Liver (tissue), 9 donors: ENCODE results near the gene COA1. TPM values are rescaled to one million over a fixed set of nuclear protein-coding genes. Genes with fewer than 3 reads are reported as not detected.

Experiments
- DNase-seq: peaks from one replicate; pipeline ENCODE4 v3.0.0-alpha.2; 2017; ENCODE audit warnings: low spot score
- H3K27ac ChIP-seq, 2 donors: one replicate each; pipeline ENCODE4 v1.7.0; 2013; ENCODE audit warnings: inconsistent platforms in 2 of 2, low read length in 2 of 2, control low read depth in 1 of 2, low read depth in 1 of 2, mild to moderate bottlenecking in 1 of 2
- H3K27me3 ChIP-seq, 4 donors: one replicate each; pipeline versions ENCODE4 v1.6.1 to v1.7.0; 2013; ENCODE audit warnings: low read length in 3 of 4, inconsistent platforms in 1 of 4, mild to moderate bottlenecking in 1 of 4, moderate library complexity in 1 of 4; ENCODE audit not compliant: control insufficient read depth in 4 of 4, insufficient read depth in 4 of 4
- H3K36me3 ChIP-seq, 4 donors: one replicate each; pipeline versions ENCODE4 v1.6.1 to v1.7.0; 2013; ENCODE audit warnings: low read length in 3 of 4, mild to moderate bottlenecking in 3 of 4, low read depth in 1 of 4, moderate library complexity in 1 of 4; ENCODE audit not compliant: control insufficient read depth in 4 of 4, insufficient read depth in 3 of 4
- H3K4me1 ChIP-seq, 4 donors: one replicate each; pipeline versions ENCODE4 v1.6.1 to v1.7.0; 2013; ENCODE audit warnings: low read length in 3 of 4, mild to moderate bottlenecking in 3 of 4, moderate library complexity in 1 of 4; ENCODE audit not compliant: control insufficient read depth in 4 of 4, insufficient read depth in 4 of 4
- H3K4me3 ChIP-seq, 3 donors: one replicate each; pipeline versions ENCODE4 v1.6.1 to v1.7.0; 2013; ENCODE audit warnings: low read length in 3 of 3, control low read depth in 1 of 3, low read depth in 1 of 3, mild to moderate bottlenecking in 1 of 3
- H3K9ac ChIP-seq, 2 donors: one replicate each; pipeline ENCODE4 v1.7.0; 2013; ENCODE audit warnings: low read length in 2 of 2, mild to moderate bottlenecking in 2 of 2, moderate library complexity in 2 of 2, control low read depth in 1 of 2, low read depth in 1 of 2
- H3K9me3 ChIP-seq, 4 donors: one replicate each; pipeline versions ENCODE4 v1.6.1 to v1.7.0; 2013; ENCODE audit warnings: low read length in 3 of 4; ENCODE audit not compliant: control insufficient read depth in 4 of 4
- ATF3 ChIP-seq: IDR thresholded peaks from 2 replicates; pipeline ENCODE4 v1.6.1; 2016; ENCODE audit warnings: antibody characterized with exemption
- CTCF ChIP-seq: fragments of 150-350 bp; IDR thresholded peaks from 2 replicates; pipeline ENCODE4 v1.5.1; 2017; ENCODE audit warnings: improper control_type of control experiment, low read depth, low read length; ENCODE audit not compliant: missing input control
- EGR1 ChIP-seq, 2 donors: IDR thresholded peaks; 2 replicates each; pipeline ENCODE4 v1.6.1; 2016 to 2018; ENCODE audit warnings: antibody characterized with exemption in 2 of 2, low read depth in 2 of 2
- FOXA1 ChIP-seq: IDR thresholded peaks from 2 replicates; pipeline ENCODE4 v1.6.1; 2016; ENCODE audit warnings: antibody characterized with exemption
- FOXA2 ChIP-seq: IDR thresholded peaks from 2 replicates; pipeline ENCODE4 v1.6.1; 2016; ENCODE audit warnings: antibody characterized with exemption
- HNF4G ChIP-seq: IDR thresholded peaks from 2 replicates; pipeline ENCODE4 v1.6.1; 2016; ENCODE audit warnings: antibody characterized with exemption
- JUND ChIP-seq, 2 donors: IDR thresholded peaks; 2 replicates each; pipeline ENCODE4 v1.6.1; 2016; ENCODE audit warnings: antibody characterized with exemption in 2 of 2
- MAX ChIP-seq: IDR thresholded peaks from 2 replicates; pipeline ENCODE4 v1.6.1; 2016; ENCODE audit warnings: antibody characterized with exemption
- NR2F2 ChIP-seq: IDR thresholded peaks from 2 replicates; pipeline ENCODE4 v1.6.1; 2016; ENCODE audit warnings: antibody characterized with exemption
- REST ChIP-seq: IDR thresholded peaks from 2 replicates; pipeline ENCODE4 v1.6.1; 2016; ENCODE audit warnings: antibody characterized with exemption, mild to moderate bottlenecking
- RXRA ChIP-seq, 2 donors: IDR thresholded peaks; 2 replicates each; pipeline ENCODE4 v1.6.1; 2017 to 2018; ENCODE audit warnings: antibody characterized with exemption in 2 of 2, mild to moderate bottlenecking in 1 of 2
- SP1 ChIP-seq: IDR thresholded peaks from 2 replicates; pipeline ENCODE4 v1.6.1; 2018; ENCODE audit warnings: antibody characterized with exemption, mild to moderate bottlenecking
- YY1 ChIP-seq: IDR thresholded peaks from 2 replicates; pipeline ENCODE4 v1.6.1; 2016; ENCODE audit warnings: antibody characterized with exemption, mild to moderate bottlenecking
- WGBS: extraction: QIAGEN DNeasy Blood & Tissue Kit; methylation state at CpG from one replicate; pipeline ENCODE4 v1.1.7; 2013; 5-methylcytosine and 5-hydroxymethylcytosine counted together
- polyA plus RNA-seq, 2 donors: library from polyadenylated mRNA; stranded (reverse) in 1 of 2; unstranded in 1 of 2; fragments of 200-250 nt in 1 of 2; fragments of >200 nt in 1 of 2; fragmentation: Nextera tagmentation in 1 of 2; extraction: Ambion mirVana in 1 of 2; gene quantifications; one replicate each; pipeline versions ENCODE4 v1.2.1 to v1.2.3, GENCODE V29; 2013 to 2015
- total RNA-seq, 2 donors: library from RNA; depleted of rRNA; stranded (reverse); fragments of >200 nt; gene quantifications; one replicate each; pipeline ENCODE4 v1.2.3, GENCODE V29; 2014
- donor health status: healthy.
- donor health status: healthy.
- donor health status: healthy.
- donor health status: healthy.
- donor health status: healthy.

Gene COA1
- total and polyA plus RNA-seq, 4 donors: 16.6 to 37.8 (median 29.4) TPM

GRCh38 chr7:43621729-43622448 is 107.4 kb downstream of the COA1 start:
- no peak for DNase-seq
- no peak overlapping the region for H3K9ac ChIP-seq
- no peaks in the 10 kb centered on the region for H3K9me3 ChIP-seq
- H3K4me1 ChIP-seq: no peaks in the 10 kb centered on the region
- H3K4me3 ChIP-seq: no peak overlapping the region
- WGBS: 87% methylated on average over 5 of the region's 5 CpGs
- peaks cover 0 to 6% (median 3%) of the 10 kb centered on the region in 4 donors for H3K36me3 ChIP-seq
- no peaks in the 10 kb centered on the region for H3K27me3 ChIP-seq
- TF ChIP-seq FOXA2 (no peak), HNF4G (no peak), REST (no peak), ATF3 (no peak), FOXA1 (no peak), RXRA (IDR thresholded peaks at IDR 0.05) (no peak), MAX (no peak)
- no peak overlapping the region for H3K27ac ChIP-seq

GRCh38 chr7:43619213-43620012 is 109.9 kb downstream of the COA1 start:
- TF ChIP-seq NR2F2: no peak
- no peak for TF ChIP-seq YY1
- TF ChIP-seq JUND (IDR thresholded peaks at IDR 0.05): no peak
- no peak for TF ChIP-seq FOXA1
- TF ChIP-seq FOXA2: no peak
- no peak for TF ChIP-seq SP1
- no peak for TF ChIP-seq REST
- no peak for TF ChIP-seq CTCF
- TF ChIP-seq EGR1 (IDR thresholded peaks at IDR 0.05; ENCODE audit: low read depth in 2 of 2): no peak
- TF ChIP-seq RXRA (IDR thresholded peaks at IDR 0.05): no peak
- no peak for TF ChIP-seq MAX
- no peak for TF ChIP-seq HNF4G
- H3K9ac ChIP-seq: no peak overlapping the region
- WGBS: 91% methylated on average over 4 of the region's 4 CpGs
- H3K36me3 ChIP-seq: peaks cover 0 to 7% (median 2%) of the 10 kb centered on the region in 4 donors
- H3K27ac ChIP-seq: no peak overlapping the region
- H3K4me1 ChIP-seq: no peaks in the 10 kb centered on the region
- DNase-seq: no peak
- H3K9me3 ChIP-seq: no peaks in the 10 kb centered on the region
- no peaks in the 10 kb centered on the region for H3K27me3 ChIP-seq
- no peak overlapping the region for H3K4me3 ChIP-seq
